ENCODE results near the gene CGB1.

DNA sequence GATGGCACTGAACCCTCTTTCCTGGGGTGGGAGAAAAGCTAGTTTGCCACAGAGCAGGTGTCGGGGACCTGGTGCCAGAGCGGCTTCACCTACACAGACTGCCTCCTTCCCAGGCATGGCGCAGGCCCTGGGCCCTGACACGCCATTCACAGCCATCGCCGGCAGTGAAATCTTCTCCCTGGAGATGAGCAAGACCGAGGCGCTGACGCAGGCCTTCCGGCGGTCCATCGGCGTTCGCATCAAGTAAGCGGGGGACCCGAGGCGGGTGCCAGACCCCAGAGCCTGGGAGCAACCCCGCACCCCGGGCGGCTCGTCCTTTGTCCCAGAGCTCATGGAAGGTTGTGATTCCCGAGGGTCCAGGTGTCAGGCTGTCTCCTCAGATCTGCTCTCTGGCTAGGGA lies 29.8 kb downstream of the CGB1 start:
- TF ChIP-seq EZH2 (IDR thresholded peaks at IDR 0.05; ENCODE audit: insufficient read depth, poor library complexity, severe bottlenecking): no peak
- TF ChIP-seq EZH2phosphoT487 (IDR thresholded peaks at IDR 0.05; ENCODE audit: insufficient read depth, low read depth): no peak
